ENCODE results near the gene UBR4.

The UBR4 gene

GRCh38 chr1:19074361-19074901 lies 135.6 kb downstream of the UBR4 start:
- DNase-seq, result no peak

DNA sequence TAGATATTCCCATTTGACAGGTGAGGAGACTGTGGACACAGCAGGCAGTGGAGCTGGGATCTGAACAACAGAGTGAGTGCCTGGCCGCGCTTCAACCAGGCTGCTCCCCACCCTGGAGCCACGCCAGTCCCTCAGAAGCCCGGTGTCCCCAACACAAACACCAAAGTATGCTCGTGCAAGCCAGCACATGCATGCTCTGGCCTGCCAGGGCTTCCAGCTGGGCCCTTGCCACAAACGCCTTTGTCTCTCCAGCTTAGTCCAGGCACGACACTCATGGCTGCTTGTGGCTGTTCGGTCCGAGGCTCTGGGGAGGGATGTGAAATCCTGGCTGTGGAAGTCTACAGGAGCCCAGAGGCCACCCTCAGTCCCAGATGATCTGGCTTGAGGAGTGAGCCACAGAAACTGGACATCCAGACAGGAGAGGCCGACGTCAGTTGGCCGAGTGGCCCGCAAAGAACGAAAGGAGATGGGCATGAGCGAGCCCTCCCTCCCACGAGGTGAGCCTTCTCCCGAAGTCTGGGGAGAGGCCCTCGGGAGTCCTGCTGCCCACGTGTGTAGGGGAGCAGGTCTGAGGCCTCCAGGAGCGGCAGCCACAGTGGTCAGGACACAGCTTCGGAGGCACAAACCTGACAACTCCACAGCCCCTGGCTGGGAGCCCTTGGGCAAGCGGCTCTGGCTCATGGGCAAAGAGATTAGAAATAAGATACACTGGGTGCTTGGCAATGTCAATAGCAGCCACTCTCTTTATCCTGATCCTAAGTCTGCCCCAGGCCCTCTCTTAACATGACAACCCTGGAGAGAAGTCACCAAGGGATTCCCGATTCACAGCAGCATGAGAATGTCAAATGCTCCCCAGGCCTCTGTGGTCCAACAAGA lies 136.5 kb downstream of the UBR4 start:
- peak in 46 of 56 donors; percentile 6 to 63 (median 34) for DNase-seq

GRCh38 chr1:19072285-19072981 lies 137.6 kb downstream of the UBR4 start:
- DNase-seq, result no peak

- DNase-seq, result no peak
These were observed 138.3 kb downstream of the UBR4 start for GRCh38 chr1:19071674-19072281.

DNA sequence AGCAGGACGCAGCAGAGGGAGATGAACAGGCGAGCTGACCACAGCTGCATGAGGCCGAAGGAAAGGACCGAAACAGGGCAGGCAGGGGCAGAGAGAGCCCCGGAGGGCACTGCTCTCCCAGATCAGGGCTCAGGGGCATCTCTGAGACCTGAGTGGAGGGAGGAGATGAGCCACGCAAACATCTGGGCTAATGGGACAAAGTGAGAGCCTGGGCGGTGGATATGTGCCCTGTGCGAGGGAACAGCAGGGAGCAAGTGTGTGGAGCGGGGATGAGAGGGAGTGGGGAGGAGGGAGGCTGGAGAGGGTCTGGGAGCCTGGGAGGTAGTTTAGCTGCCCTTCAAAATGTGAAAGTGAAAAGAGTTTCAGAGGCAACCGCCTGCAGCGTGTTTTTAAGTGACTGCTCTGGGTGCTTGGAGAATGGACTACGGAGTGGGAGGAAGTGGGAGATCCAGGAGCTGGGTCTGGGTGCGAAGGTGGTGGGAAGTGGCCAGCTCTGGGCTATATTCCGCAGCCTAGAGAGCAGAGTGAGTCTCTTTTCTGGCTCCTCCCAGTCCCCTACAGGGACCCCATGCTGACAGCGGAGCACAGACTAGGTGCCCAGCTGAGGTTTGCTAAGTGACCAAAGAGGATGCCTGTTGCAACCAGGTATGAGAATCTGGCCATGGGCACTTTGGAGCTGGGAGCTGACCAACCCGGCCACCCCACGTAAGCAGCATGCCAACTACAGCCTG lies 139.0 kb downstream of the UBR4 start:
- DNase-seq, result no peak

- DNase-seq, result no peak
These were observed 139.8 kb downstream of the UBR4 start for GRCh38 chr1:19070197-19070651.

- DNase-seq, result no peak
These were observed 141.3 kb downstream of the UBR4 start for GRCh38 chr1:19068639-19069276.

- no peak for DNase-seq
These were observed 142.0 kb downstream of the UBR4 start for GRCh38 chr1:19067912-19068638.

GRCh38 chr1:19067182-19067911 lies 142.7 kb downstream of the UBR4 start:
- DNase-seq, result peak in 48 of 56 donors; percentile 39 to 93 (median 79)

- DNase-seq, result peak in 7 of 56 donors; percentile 46 to 87 (median 83)
These were observed 143.2 kb downstream of the UBR4 start for GRCh38 chr1:19066874-19067181.

DNA sequence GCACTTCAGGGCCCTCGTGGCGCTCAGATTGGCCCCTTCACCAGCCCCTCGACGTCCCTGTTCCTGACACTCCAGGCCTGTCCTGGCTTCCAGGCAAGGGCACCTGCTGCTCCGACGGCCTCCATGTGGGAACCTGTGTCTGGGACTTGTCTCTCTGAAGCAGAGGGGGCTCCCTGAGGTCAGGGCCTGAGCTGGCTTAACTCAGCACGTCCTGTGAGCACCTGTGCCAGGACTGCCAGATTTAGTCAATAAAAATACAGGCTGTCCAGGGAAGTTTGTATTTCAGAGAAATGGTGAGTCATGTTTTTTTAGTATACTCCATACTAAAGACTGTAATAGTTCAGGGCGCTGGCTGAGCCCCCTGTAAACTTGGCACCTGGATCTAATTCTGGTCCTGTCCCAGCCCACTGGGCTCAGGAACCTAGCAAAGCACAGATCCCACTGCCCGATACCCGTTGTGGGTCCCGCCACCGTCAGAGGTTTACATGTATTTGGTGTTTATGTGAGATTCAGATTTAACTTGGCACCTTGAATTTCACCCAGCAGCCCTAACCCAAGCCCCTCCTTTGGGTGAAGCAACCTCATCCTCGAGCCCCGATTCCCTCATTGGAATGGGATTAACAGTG lies 143.7 kb downstream of the UBR4 start:
- DNase-seq, result peak in 1 of 56 donors; percentile 42

DNA sequence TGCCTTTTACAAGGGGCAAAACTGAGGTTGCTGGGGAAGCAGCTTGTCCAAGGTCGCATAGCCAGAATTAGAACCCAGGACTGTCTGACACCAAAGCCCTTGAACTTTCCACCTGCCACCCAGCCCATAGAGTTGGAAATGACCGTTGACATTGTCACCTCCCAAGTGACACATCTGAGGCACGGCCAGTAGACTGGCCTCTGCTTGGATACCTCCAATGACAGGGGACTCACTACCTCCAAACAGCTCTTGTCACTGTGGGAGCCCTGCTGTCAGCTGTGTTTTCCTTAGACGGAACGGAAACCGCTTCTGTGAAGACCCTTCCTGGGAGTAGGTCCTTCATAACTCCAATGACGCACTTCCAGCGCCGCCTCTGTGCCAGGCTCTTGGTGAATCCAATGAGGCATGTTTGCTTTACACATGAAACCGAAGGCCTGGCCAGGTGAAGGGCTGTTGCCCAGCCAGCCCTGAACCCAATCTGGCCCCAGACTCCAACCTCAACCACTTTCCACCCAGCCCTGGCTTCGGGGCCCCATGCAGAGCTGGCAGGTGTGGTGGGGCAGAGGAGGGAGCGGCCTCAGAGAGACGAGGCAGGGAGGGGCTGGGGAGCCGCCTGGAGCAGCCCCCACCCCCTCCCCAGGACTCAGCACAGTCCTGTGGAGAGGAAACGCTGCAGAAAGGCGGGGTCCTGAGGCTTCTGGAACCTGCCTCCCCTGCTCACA lies 144.4 kb downstream of the UBR4 start:
- no peak for DNase-seq

DNA sequence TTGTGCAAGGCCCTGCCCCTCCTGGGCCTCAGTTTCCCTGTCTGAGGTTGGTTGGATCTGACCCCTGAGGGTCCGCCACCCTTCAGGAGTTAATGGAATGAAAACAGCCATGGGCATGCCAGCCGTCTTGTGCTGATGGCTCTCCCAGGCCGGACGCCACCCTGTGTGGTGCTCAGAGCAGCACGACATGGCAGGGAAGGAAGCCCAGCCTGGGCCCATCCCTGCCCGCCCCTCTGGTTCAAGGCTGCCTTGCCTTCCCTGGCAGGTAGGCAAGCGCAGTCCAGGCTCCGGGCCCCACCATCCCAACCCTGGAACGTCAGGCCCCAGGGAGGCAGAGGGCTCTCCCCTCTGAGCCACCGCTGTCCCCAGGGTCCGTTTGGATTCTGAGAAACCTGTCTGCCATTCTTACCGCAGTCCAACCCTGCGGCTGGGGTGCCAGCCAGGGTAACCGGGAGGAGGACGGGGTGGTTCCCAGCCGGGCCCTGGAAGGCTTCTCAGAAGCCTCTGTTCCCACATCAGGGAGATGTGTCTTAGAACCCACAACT lies 145.1 kb downstream of the UBR4 start:
- DNase-seq, result no peak

- no peak for DNase-seq
These were observed 146.9 kb downstream of the UBR4 start for GRCh38 chr1:19063122-19063521.

GRCh38 chr1:19062258-19063029 lies 147.6 kb downstream of the UBR4 start:
- DNase-seq, result no peak

- DNase-seq, result no peak
These were observed 148.3 kb downstream of the UBR4 start for GRCh38 chr1:19061798-19062197.

GRCh38 chr1:19061343-19061742 lies 148.7 kb downstream of the UBR4 start:
- DNase-seq, result no peak

All from nucleus accumbens (tissue), 56 donors.